ENCODE measurements around the gene CACNA2D3.

CACNA2D3 gene

GRCh38 chr3:54709785-54710184, 587.4 kb downstream of the CACNA2D3 start:
- no peak for DNase-seq (ENCODE audit: low read depth)
- TF ChIP-seq, protein P1, sequence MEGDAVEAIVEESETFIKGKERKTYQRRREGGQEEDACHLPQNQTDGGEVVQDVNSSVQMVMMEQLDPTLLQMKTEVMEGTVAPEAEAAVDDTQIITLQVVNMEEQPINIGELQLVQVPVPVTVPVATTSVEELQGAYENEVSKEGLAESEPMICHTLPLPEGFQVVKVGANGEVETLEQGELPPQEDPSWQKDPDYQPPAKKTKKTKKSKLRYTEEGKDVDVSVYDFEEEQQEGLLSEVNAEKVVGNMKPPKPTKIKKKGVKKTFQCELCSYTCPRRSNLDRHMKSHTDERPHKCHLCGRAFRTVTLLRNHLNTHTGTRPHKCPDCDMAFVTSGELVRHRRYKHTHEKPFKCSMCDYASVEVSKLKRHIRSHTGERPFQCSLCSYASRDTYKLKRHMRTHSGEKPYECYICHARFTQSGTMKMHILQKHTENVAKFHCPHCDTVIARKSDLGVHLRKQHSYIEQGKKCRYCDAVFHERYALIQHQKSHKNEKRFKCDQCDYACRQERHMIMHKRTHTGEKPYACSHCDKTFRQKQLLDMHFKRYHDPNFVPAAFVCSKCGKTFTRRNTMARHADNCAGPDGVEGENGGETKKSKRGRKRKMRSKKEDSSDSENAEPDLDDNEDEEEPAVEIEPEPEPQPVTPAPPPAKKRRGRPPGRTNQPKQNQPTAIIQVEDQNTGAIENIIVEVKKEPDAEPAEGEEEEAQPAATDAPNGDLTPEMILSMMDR (IDR thresholded peaks at IDR 0.05; ENCODE audit: insufficient read depth, low read depth, low read length, missing control alignments) = no peak
- no peak overlapping the region for H3K4me3 ChIP-seq (ENCODE audit: low read length)

DNA sequence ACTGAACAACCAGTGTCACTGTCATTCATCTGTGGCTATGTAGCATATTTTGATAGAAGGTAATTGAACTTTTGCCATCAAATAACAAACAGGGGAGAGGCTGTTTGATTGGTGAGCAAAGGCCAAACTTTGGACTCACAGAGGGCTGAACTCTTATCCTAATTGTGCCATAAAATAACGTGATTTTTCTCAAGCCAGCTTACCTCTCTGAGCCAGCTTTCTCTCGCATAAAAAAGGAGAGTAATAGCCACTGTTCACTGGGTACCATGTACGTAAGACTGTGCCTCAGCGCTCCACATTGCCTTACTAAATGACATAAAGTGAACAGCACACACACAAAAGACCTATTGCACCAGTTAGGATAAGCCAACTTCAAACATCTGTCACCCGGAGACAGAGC, 588.6 kb downstream of the CACNA2D3 start:
- H3K4me3 ChIP-seq (ENCODE audit: low read length) = no peak overlapping the region
- DNase-seq (ENCODE audit: low read depth) = no peak
- TF ChIP-seq, protein P1 (IDR thresholded peaks at IDR 0.05; ENCODE audit: insufficient read depth, low read depth, low read length, missing control alignments) = no peak

DNA sequence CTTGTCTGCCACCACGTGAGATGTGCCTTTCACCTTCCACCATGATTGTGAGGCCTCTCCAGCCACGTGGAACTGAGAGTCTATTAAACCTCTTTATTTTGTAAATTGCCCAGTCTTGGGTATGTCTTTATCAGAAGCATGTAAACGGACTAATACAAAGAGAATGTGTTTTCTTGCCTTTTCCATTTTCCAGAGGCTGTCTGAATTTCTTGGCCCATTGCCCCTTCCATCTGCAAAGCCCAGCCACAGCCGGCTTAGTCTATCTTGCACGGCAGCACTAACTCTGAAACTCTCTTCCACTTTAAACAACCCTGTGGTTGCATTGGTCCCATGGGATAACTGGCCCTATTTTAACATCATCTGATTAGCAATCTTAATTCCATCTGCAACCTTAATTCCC, 590.2 kb downstream of the CACNA2D3 start:
- no peak for DNase-seq (ENCODE audit: low read depth)
- TF ChIP-seq, protein P1 (IDR thresholded peaks at IDR 0.05; ENCODE audit: insufficient read depth, low read depth, low read length, missing control alignments) = no peak
- no peak overlapping the region for H3K4me3 ChIP-seq (ENCODE audit: low read length)

DNA sequence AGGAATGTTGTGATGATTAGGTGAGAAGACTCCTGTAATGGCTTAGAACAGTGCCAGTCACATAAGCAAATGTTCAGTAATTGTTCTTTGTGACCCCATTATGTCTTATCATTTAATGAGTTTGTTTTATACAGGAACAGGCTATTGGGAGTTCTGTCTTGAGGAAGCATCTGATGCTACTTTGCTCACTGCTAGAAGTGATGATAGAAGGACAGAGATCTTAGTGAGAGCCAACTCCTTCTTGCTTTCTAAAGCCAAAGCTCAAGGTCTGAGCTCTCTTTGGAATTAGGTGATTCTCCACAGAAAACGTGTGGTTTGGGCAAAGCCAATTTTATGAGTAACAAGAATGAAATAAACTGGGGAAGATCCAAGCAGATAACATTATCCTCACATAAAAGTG, 590.7 kb downstream of the CACNA2D3 start:
- no peak for DNase-seq (ENCODE audit: low read depth)
- H3K4me3 ChIP-seq (ENCODE audit: low read length) = no peak overlapping the region
- TF ChIP-seq, protein P1 (IDR thresholded peaks at IDR 0.05; ENCODE audit: insufficient read depth, low read depth, low read length, missing control alignments) = no peak

GRCh38 chr3:54713455-54713854, 591.1 kb downstream of the CACNA2D3 start:
- no peak for DNase-seq (ENCODE audit: low read depth)
- H3K4me3 ChIP-seq (ENCODE audit: low read length) = no peak overlapping the region
- TF ChIP-seq, protein P1 (IDR thresholded peaks at IDR 0.05; ENCODE audit: insufficient read depth, low read depth, low read length, missing control alignments) = no peak

DNA sequence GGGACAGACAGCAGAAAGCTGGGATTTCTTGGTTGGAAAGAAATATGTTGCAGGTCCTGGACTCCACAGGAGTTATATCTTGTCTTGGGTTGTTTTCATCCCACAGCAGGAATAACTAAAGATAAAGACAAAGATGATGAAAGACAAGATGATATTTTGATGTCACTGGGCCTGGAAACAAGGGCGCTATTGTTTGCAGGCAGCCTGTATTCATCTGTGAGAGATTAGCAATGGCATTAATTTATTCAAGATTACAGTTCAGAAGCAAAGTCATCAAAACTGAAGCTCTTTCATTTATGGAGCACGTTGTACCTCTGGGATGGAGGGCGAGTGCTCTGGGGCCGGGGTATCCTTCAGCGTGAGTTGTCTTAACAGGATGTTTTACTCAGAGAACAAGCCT, 591.7 kb downstream of the CACNA2D3 start:
- TF ChIP-seq, protein P1 (IDR thresholded peaks at IDR 0.05; ENCODE audit: insufficient read depth, low read depth, low read length, missing control alignments) = no peak
- no peak for DNase-seq (ENCODE audit: low read depth)
- no peak overlapping the region for H3K4me3 ChIP-seq (ENCODE audit: low read length)

- TF ChIP-seq, protein P1 (IDR thresholded peaks at IDR 0.05; ENCODE audit: insufficient read depth, low read depth, low read length, missing control alignments) = no peak
- DNase-seq (ENCODE audit: low read depth) = no peak
- no peak overlapping the region for H3K4me3 ChIP-seq (ENCODE audit: low read length)
Observed at GRCh38 chr3:54717506-54717905, 595.2 kb downstream of the CACNA2D3 start.

Data from epithelial cell of esophagus (primary cell).